K562 (cell line): ENCODE measurements around the gene NRAP. TPM values are rescaled to one million over a fixed set of nuclear protein-coding genes. Genes with fewer than 3 reads are reported as not detected.
A peak's percentile ranks its signal among the peaks of the same experiment; 100 is the strongest.

Experiments
- COPS2 ChIP-seq: fragments of 450-650 bp; conservative IDR thresholded peaks from 2 replicates; pipeline ENCODE4 v1.6.1; 2016; ENCODE audit warnings: mild to moderate bottlenecking, moderate library complexity
- CXXC5 ChIP-seq: fragments of 250-450 bp; sonication (Bioruptor Pico); IDR thresholded peaks from 2 replicates; pipeline ENCODE4 v1.8.0; 2022; ENCODE audit warnings: inconsistent platforms, mild to moderate bottlenecking, moderate library complexity
- IRF9 ChIP-seq: fragments of 450-650 bp; IDR thresholded peaks from 2 replicates; pipeline ENCODE4 v1.6.1; 2016; ENCODE audit warnings: missing biosample characterization, missing genetic modification characterization
- JUND ChIP-seq, 2 experiments: IDR thresholded peaks; 2 replicates in 1 of 2; 3 replicates in 1 of 2; pipeline ENCODE4 v1.6.1; 2011; ENCODE audit warnings: borderline replicate concordance in 2 of 2, low read depth in 2 of 2, low read length in 2 of 2, improper control_type of control experiment in 1 of 2, missing biosample characterization in 1 of 2, missing genetic modification characterization in 1 of 2, missing genetic modification reagents in 1 of 2
- KDM4B ChIP-seq, 2 experiments: fragments of 450-650 bp in 1 of 2; sonication (generic) in 1 of 2; IDR thresholded peaks; 2 replicates each; pipeline ENCODE4 v1.6.1; 2016 to 2017; ENCODE audit warnings: borderline replicate concordance in 2 of 2, antibody characterized with exemption in 1 of 2, low read depth in 1 of 2, mild to moderate bottlenecking in 1 of 2
- LEF1 ChIP-seq: fragments of 450-650 bp; IDR thresholded peaks from 2 replicates; pipeline ENCODE4 v1.6.1; 2016; ENCODE audit warnings: mild to moderate bottlenecking
- MIER1 ChIP-seq: fragments of 450-650 bp; IDR thresholded peaks from 2 replicates; pipeline ENCODE4 v1.6.1; 2016; ENCODE audit warnings: antibody characterized with exemption, mild to moderate bottlenecking, low read depth
- NFRKB ChIP-seq: fragments of 450-650 bp; IDR thresholded peaks from 2 replicates; pipeline ENCODE4 v1.6.1; 2016; ENCODE audit warnings: low read depth
- NRF1 ChIP-seq, 2 experiments: fragments of 450-650 bp; IDR thresholded peaks in 1 of 2; conservative IDR thresholded peaks in 1 of 2; 2 replicates each; pipeline ENCODE4 v1.6.1; 2014; ENCODE audit warnings: mild to moderate bottlenecking in 2 of 2
- TARDBP ChIP-seq: fragments of 450-650 bp; IDR thresholded peaks from 2 replicates; pipeline ENCODE4 v1.6.1; 2016
- THAP12 ChIP-seq: fragments of 250-450 bp; sonication (Bioruptor Pico); IDR thresholded peaks from 2 replicates; pipeline ENCODE4 v1.9.0; 2021; ENCODE audit warnings: mild to moderate bottlenecking, inconsistent platforms
- TOE1 ChIP-seq, 2 experiments: fragments of 450-650 bp in 1 of 2; sonication (generic) in 1 of 2; formaldehyde crosslinking in 1 of 2; IDR thresholded peaks; 2 replicates each; pipeline versions ENCODE4 v1.7.1 to v1.8.0; 2016 to 2022; ENCODE audit warnings: borderline replicate concordance in 2 of 2, mild to moderate bottlenecking in 2 of 2, antibody characterized with exemption in 1 of 2, inconsistent platforms in 1 of 2, low read depth in 1 of 2, missing genetic modification reagents in 1 of 2, moderate library complexity in 1 of 2
- UBTF ChIP-seq, 2 experiments: IDR thresholded peaks; 2 replicates each; pipeline ENCODE4 v1.6.1; 2012; ENCODE audit warnings: improper control_type of control experiment in 2 of 2, low read depth in 2 of 2, low read length in 2 of 2, borderline replicate concordance in 1 of 2
- VEZF1 ChIP-seq: fragments of 200-800 bp; sonication (Bioruptor generic); IDR thresholded peaks from 2 replicates; pipeline ENCODE4 v1.6.1; 2017; ENCODE audit warnings: missing genetic modification characterization, missing compliant biosample characterization
- ZNF217 ChIP-seq: sonication (generic); formaldehyde crosslinking; IDR thresholded peaks from 2 replicates; pipeline ENCODE4 v1.8.0; 2022; ENCODE audit warnings: mild to moderate bottlenecking, missing genetic modification reagents
- ZNF77 ChIP-seq: fragments of 250-450 bp; sonication (Bioruptor Pico); IDR thresholded peaks from 2 replicates; pipeline ENCODE4 v1.5.0; 2020
- polyA plus RNA-seq, 8 experiments: library from polyadenylated mRNA; depleted of rRNA in 4 of 8; stranded (reverse) in 5 of 8; unstranded in 3 of 8; fragments of >200 nt; fragmentation: Nextera tagmentation in 2 of 8; fragmentation: Illumina TruSeq in 1 of 8; extraction: Ambion mirVana in 2 of 8; extraction: Trizol in 1 of 8; gene quantifications; 2 replicates each; pipeline versions ENCODE4 v1.2.1 to v1.2.3, GENCODE V29; 2011 to 2014; ENCODE audit warnings: inconsistent platforms in 1 of 8, missing spikeins in 1 of 8
- total RNA-seq, 7 experiments: library from RNA; depleted of rRNA in 6 of 7; stranded (reverse); fragments of >200 nt in 6 of 7; fragmentation: Illumina TruSeq in 2 of 7; extraction: Trizol in 2 of 7; gene quantifications; 2 replicates each; pipeline versions ENCODE4 v1.2.1 to v1.2.3, GENCODE V29; 2011 to 2021; ENCODE audit warnings: low replicate concordance in 1 of 7

The NRAP gene
- total and polyA plus RNA-seq, 9 of the 15 experiments (the other 6 are each of a cell fraction or from before 2014, with no cell fraction given) = not detected

GRCh38 chr10:113679463-113680189, 15.8 kb upstream of the NRAP start, which contains the start of gene CASP7 (continued):
- no peak for TF ChIP-seq IRF9 (tag)
- TF ChIP-seq TARDBP = no peak
- TF ChIP-seq JUND (IDR thresholded peaks at IDR 0.05; ENCODE audit: borderline replicate concordance, low read depth, low read length) = 0 out of 2 replicates have a peak, but pooled peaks have one; percentile 15
- no peak for TF ChIP-seq JUND (tag; IDR thresholded peaks at IDR 0.05; ENCODE audit: borderline replicate concordance, low read depth, low read length)
- TF ChIP-seq THAP12 (CRISPR knock-in tag) = no peak
- no peak for TF ChIP-seq KDM4B (IDR thresholded peaks at IDR 0.05; ENCODE audit: borderline replicate concordance in 2 of 2, low read depth in 1 of 2)
- 0 out of 4 replicates have a peak, but pooled peaks of 1 of the 2 experiments have one; percentile 41 for TF ChIP-seq UBTF (IDR thresholded peaks at IDR 0.05; ENCODE audit: borderline replicate concordance in 1 of 2, low read depth in 2 of 2, low read length in 2 of 2)
- peak; percentile 73 for TF ChIP-seq CXXC5 (CRISPR knock-in tag)
- no peak for TF ChIP-seq COPS2
- TF ChIP-seq ZNF77 (CRISPR knock-in tag) = no peak
- TF ChIP-seq ZNF217 (CRISPR knock-in tag) = no peak
- no peak for TF ChIP-seq LEF1
- peak; percentile 48; the same call in 1 of the 2 replicates for TF ChIP-seq VEZF1 (CRISPR knock-in tag)
- TF ChIP-seq MIER1 = no peak
- TF ChIP-seq NRF1 (conservative IDR thresholded peaks at IDR 0.05 in 1 of 2, IDR thresholded peaks at IDR 0.05 in 1 of 2) = peak; percentile 36 to 48; a peak in 2 of 4 replicates
- TF ChIP-seq NFRKB = no peak
- no peak for TF ChIP-seq TOE1 (IDR thresholded peaks at IDR 0.05; ENCODE audit: borderline replicate concordance)
- TF ChIP-seq TOE1 (CRISPR knock-in tag; IDR thresholded peaks at IDR 0.05; ENCODE audit: borderline replicate concordance, low read depth) = no peak
